SK-N-SH (cell line): Measurements from ENCODE around the gene SKIC2.
"Not testable (repeated sequence)": the region's sequence is repeated elsewhere in the genome, so short reads cannot be mapped to it uniquely, and the experiment has no call there.

Experiments
- EP300 ChIP-seq, 2 experiments: IDR thresholded peaks; 2 replicates each; pipeline versions ENCODE4 v1.4.0 to v1.6.1; 2012; ENCODE audit warnings: borderline replicate concordance in 1 of 2, low read depth in 1 of 2, low read length in 1 of 2
- GABPA ChIP-seq: IDR thresholded peaks from 2 replicates; pipeline ENCODE4 v1.4.0; 2012; ENCODE audit warnings: low read depth, mild to moderate bottlenecking
- JUND ChIP-seq: IDR thresholded peaks from 2 replicates; pipeline ENCODE4 v1.4.0; 2012
- RCOR1 ChIP-seq: fragments of 150-350 bp; IDR thresholded peaks from 2 replicates; pipeline ENCODE4 v1.6.1; 2017; ENCODE audit warnings: antibody characterized with exemption, low read length
- TF ChIP-seq, protein P1 (sequence below): fragments of 200-600 bp; sonication (generic); IDR thresholded peaks from 2 replicates; pipeline ENCODE4 v1.6.1; 2017; ENCODE audit warnings: antibody characterized with exemption, mild to moderate bottlenecking, moderate library complexity

DNA sequence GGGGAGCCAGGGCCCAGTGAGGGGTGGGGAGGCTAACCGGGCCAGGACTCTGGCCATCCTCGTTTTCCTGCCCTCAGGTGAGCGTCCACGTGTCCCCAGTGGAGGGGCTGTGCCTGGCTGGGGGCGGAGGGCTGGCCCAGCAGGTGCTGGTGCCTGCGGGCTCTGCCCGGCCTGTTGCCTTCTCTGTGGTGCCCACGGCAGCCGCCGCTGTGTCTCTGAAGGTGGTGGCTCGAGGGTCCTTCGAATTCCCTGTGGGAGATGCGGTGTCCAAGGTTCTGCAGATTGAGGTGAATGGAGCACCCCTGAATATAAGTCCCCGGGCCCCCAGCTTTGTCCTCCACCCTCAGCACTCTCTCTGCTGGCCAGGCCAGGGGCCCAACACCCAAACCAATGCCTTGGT is 35.4 kb downstream of the SKIC2 start:
- not testable (repeated sequence) for TF ChIP-seq RCOR1; JUND; GABPA; EP300 (IDR thresholded peaks at IDR 0.05; ENCODE audit: borderline replicate concordance in 1 of 2, low read depth in 1 of 2, low read length in 1 of 2)
- TF ChIP-seq, protein P1, sequence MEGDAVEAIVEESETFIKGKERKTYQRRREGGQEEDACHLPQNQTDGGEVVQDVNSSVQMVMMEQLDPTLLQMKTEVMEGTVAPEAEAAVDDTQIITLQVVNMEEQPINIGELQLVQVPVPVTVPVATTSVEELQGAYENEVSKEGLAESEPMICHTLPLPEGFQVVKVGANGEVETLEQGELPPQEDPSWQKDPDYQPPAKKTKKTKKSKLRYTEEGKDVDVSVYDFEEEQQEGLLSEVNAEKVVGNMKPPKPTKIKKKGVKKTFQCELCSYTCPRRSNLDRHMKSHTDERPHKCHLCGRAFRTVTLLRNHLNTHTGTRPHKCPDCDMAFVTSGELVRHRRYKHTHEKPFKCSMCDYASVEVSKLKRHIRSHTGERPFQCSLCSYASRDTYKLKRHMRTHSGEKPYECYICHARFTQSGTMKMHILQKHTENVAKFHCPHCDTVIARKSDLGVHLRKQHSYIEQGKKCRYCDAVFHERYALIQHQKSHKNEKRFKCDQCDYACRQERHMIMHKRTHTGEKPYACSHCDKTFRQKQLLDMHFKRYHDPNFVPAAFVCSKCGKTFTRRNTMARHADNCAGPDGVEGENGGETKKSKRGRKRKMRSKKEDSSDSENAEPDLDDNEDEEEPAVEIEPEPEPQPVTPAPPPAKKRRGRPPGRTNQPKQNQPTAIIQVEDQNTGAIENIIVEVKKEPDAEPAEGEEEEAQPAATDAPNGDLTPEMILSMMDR, result not testable (repeated sequence)
